H1 (cell line): ENCODE data around the gene SRGAP2C. TPM values are rescaled to one million over a fixed set of nuclear protein-coding genes. Genes with fewer than 3 reads are reported as not detected.
"Not testable (repeated sequence)": the region's sequence is repeated elsewhere in the genome, so short reads cannot be mapped to it uniquely, and the experiment has no call there.

Experiments used
- CTCF ChIA-PET: fragments of 300-600 bp; sonication (Branson Sonifier 250); formaldehyde crosslinking; loops from one replicate; lab custom pipeline; 2021; ENCODE audit not compliant: partially characterized antibody; lab: Charles Lee
- POLR2A ChIA-PET: fragments of 300-600 bp; sonication (Branson Sonifier 250); formaldehyde crosslinking; loops from one replicate; lab custom pipeline; 2021; ENCODE audit warnings: inconsistent platforms; ENCODE audit not compliant: partially characterized antibody; lab: Charles Lee
- DNase-seq, 2 experiments: peaks; one replicate each; pipeline versions ENCODE4 v3.0.0 to v3.0.0-alpha.2; 2010 to 2022; ENCODE audit warnings: low spot score in 2 of 2, low read depth in 1 of 2, mixed read lengths in 1 of 2
- FAIRE-seq: peaks from 2 replicates; lab custom pipeline; 2011; peaks lifted over from hg19 to GRCh38; lab: Jason Lieb, UNC
- H2AFZ ChIP-seq: 2 replicates; pipeline ENCODE4 v1.8.1; 2012; ENCODE audit warnings: low read length, inconsistent platforms
- H2AK5ac ChIP-seq: 2 replicates; pipeline ENCODE4 v1.6.1; 2013; ENCODE audit warnings: low read depth, low read length
- H2BK120ac ChIP-seq: replicated peaks from 2 replicates; pipeline ENCODE3; 2013; ENCODE audit warnings: low read depth, low read length, inconsistent platforms
- H2BK12ac ChIP-seq: 2 replicates; pipeline ENCODE4 v1.6.1; 2013; ENCODE audit warnings: low read depth, low read length
- H2BK15ac ChIP-seq: 2 replicates; pipeline ENCODE4 v1.6.1; 2013; ENCODE audit warnings: low read length
- H2BK20ac ChIP-seq: 2 replicates; pipeline ENCODE4 v1.6.1; 2013; ENCODE audit warnings: low read length
- H2BK5ac ChIP-seq: 2 replicates; pipeline ENCODE4 v1.6.1; 2013; ENCODE audit warnings: low read depth, low read length
- H3K14ac ChIP-seq: 2 replicates; pipeline ENCODE4 v1.6.1; 2013; ENCODE audit warnings: inconsistent platforms; ENCODE audit not compliant: insufficient read length
- H3K18ac ChIP-seq: 2 replicates; pipeline ENCODE4 v1.6.1; 2013; ENCODE audit warnings: low read length; ENCODE audit errors: extremely low read depth
- H3K23ac ChIP-seq: 2 replicates; pipeline ENCODE4 v1.6.1; 2013; ENCODE audit warnings: inconsistent platforms; ENCODE audit not compliant: insufficient read length
- H3K23me2 ChIP-seq: 2 replicates; pipeline ENCODE4 v1.6.1; 2013; ENCODE audit warnings: low read depth, low read length
- H3K27ac ChIP-seq: 2 replicates; pipeline ENCODE4 v1.6.1; 2011; ENCODE audit warnings: low read depth, low read length, inconsistent platforms
- H3K27me3 ChIP-seq, 4 experiments: replicated peaks in 1 of 4; 1 replicate in 1 of 4; 2 replicates in 3 of 4; pipeline versions ENCODE4 v1.6.1 to v1.8.1; 2011 to 2013; ENCODE audit warnings: low read length in 3 of 4, mild to moderate bottlenecking in 3 of 4, inconsistent platforms in 2 of 4, mixed read lengths in 2 of 4, moderate library complexity in 1 of 4; ENCODE audit not compliant: control insufficient read depth in 3 of 4, insufficient read depth in 3 of 4; ENCODE audit errors: extremely low read depth in 1 of 4
- H3K36me3 ChIP-seq, 4 experiments: 2 replicates each; pipeline versions ENCODE4 v1.6.1 to v1.8.1; 2011 to 2013; ENCODE audit warnings: mild to moderate bottlenecking in 4 of 4, low read length in 3 of 4, moderate library complexity in 2 of 4, control low read depth in 1 of 4, inconsistent platforms in 1 of 4; ENCODE audit not compliant: insufficient read depth in 4 of 4, control insufficient read depth in 2 of 4
- H3K4ac ChIP-seq: replicated peaks from 2 replicates; pipeline ENCODE3; 2013; ENCODE audit warnings: low read length, low read depth, mixed read lengths, inconsistent platforms; ENCODE audit not compliant: insufficient read length
- H3K4me1 ChIP-seq, 4 experiments: replicated peaks in 1 of 4; 1 replicate in 1 of 4; 2 replicates in 3 of 4; pipeline versions ENCODE4 v1.6.1 to v1.8.1; 2011 to 2013; ENCODE audit warnings: low read length in 3 of 4, inconsistent platforms in 2 of 4, mixed read lengths in 1 of 4; ENCODE audit not compliant: insufficient read depth in 4 of 4, control insufficient read depth in 3 of 4
- H3K4me2 ChIP-seq, 2 experiments: 2 replicates each; pipeline versions ENCODE4 v1.6.1 to v1.8.1; 2011 to 2013; ENCODE audit warnings: low read depth in 2 of 2, low read length in 2 of 2, control low read depth in 1 of 2, inconsistent platforms in 1 of 2, mild to moderate bottlenecking in 1 of 2; ENCODE audit not compliant: insufficient read depth in 1 of 2
- H3K4me3 ChIP-seq, 4 experiments: fragments of 200-600, 300-600 bp in 1 of 4; sonication (generic), shearing (Covaris generic), sonication (Bioruptor Twin) in 1 of 4; 2 replicates each; pipeline versions ENCODE4 v1.5.1 to v1.8.1; 2011 to 2016; ENCODE audit warnings: low read length in 4 of 4, low read depth in 3 of 4, control low read depth in 2 of 4, inconsistent platforms in 2 of 4, mild to moderate bottlenecking in 2 of 4, mixed read lengths in 1 of 4, moderate library complexity in 1 of 4; ENCODE audit not compliant: insufficient read depth in 2 of 4; ENCODE audit errors: extremely low read depth in 1 of 4
- H3K56ac ChIP-seq: replicated peaks from 2 replicates; pipeline ENCODE3; 2013; ENCODE audit warnings: low read depth, mild to moderate bottlenecking, mixed read lengths, low read length, inconsistent platforms; ENCODE audit not compliant: insufficient read length
- H3K79me1 ChIP-seq: 2 replicates; pipeline ENCODE4 v1.6.1; 2013; ENCODE audit warnings: low read depth, low read length, control low read depth
- H3K79me2 ChIP-seq, 2 experiments: 2 replicates each; pipeline versions ENCODE4 v1.6.1 to v1.8.1; 2012 to 2013; ENCODE audit warnings: low read length in 2 of 2, mild to moderate bottlenecking in 2 of 2, inconsistent platforms in 1 of 2; ENCODE audit not compliant: insufficient read depth in 2 of 2, control insufficient read depth in 1 of 2
- H3K9ac ChIP-seq, 4 experiments: replicated peaks in 1 of 4; 1 replicate in 1 of 4; 2 replicates in 3 of 4; pipeline versions ENCODE4 v1.6.1 to v1.8.1; 2011 to 2013; ENCODE audit warnings: low read depth in 3 of 4, low read length in 3 of 4, control low read depth in 2 of 4, mild to moderate bottlenecking in 2 of 4, moderate library complexity in 2 of 4, inconsistent platforms in 1 of 4; ENCODE audit errors: extremely low read depth in 1 of 4
- H3K9me3 ChIP-seq, 2 experiments: 2 replicates each; pipeline versions ENCODE4 v1.6.1 to v1.8.1; 2012 to 2013; ENCODE audit warnings: mild to moderate bottlenecking in 2 of 2, moderate library complexity in 2 of 2, control low read depth in 1 of 2, inconsistent platforms in 1 of 2, low read depth in 1 of 2, low read length in 1 of 2, mixed read lengths in 1 of 2; ENCODE audit not compliant: insufficient read depth in 2 of 2
- H4K20me1 ChIP-seq, 2 experiments: replicated peaks in 1 of 2; 2 replicates each; pipeline versions ENCODE3 to v1.8.1; 2011 to 2013; ENCODE audit warnings: inconsistent platforms in 2 of 2, low read length in 2 of 2, mild to moderate bottlenecking in 1 of 2; ENCODE audit not compliant: insufficient read depth in 2 of 2, control insufficient read depth in 1 of 2
- H4K5ac ChIP-seq: 2 replicates; pipeline ENCODE4 v1.6.1; 2013; ENCODE audit warnings: low read length, low read depth, mixed read lengths, inconsistent platforms; ENCODE audit not compliant: insufficient read length
- H4K8ac ChIP-seq: 2 replicates; pipeline ENCODE4 v1.8.0; 2013; ENCODE audit warnings: mild to moderate bottlenecking, moderate library complexity, low read length, inconsistent platforms; ENCODE audit not compliant: insufficient read depth; ENCODE audit errors: extremely low read depth
- H4K91ac ChIP-seq: replicated peaks from 2 replicates; pipeline ENCODE3; 2013; ENCODE audit warnings: low read length, mixed read lengths, inconsistent platforms; ENCODE audit not compliant: insufficient read length
- WGBS, 2 experiments: shearing (Covaris generic) in 1 of 2; methylation state at CpG; one replicate each; pipeline versions ENCODE4 v1.1.6 to v1.1.7; 2013 to 2015; ENCODE audit warnings: low lambda C conversion rate in 2 of 2, mixed read lengths in 2 of 2, inconsistent platforms in 1 of 2, low coverage in 1 of 2, missing lambda C conversion rate in 1 of 2; ENCODE audit not compliant: insufficient replicate concordance in 2 of 2, insufficient coverage in 1 of 2, insufficient read length in 1 of 2; ENCODE audit errors: extremely low coverage in 1 of 2, missing lambda C conversion rate in 1 of 2; 5-methylcytosine and 5-hydroxymethylcytosine counted together
- polyA plus RNA-seq, 7 experiments: library from polyadenylated mRNA; depleted of rRNA in 3 of 7; stranded (reverse) in 5 of 7; unstranded in 2 of 7; fragments of >200 nt in 5 of 7; fragments of 200-250 nt in 2 of 7; gene quantifications; 1 replicate in 5 of 7; 2 replicates in 1 of 7; 4 replicates in 1 of 7; pipeline versions ENCODE4 v1.2.1 to v1.2.3, GENCODE V29; 2011 to 2013; ENCODE audit warnings: missing spikeins in 2 of 7, mixed read lengths in 2 of 7
- total RNA-seq: library from RNA; stranded (reverse); fragmentation: NEBNext Ultra II Directional; extraction: Animal tissue kit (Norgen Biotek cat#: 25700); gene quantifications from 2 replicates; pipeline ENCODE4 v1.2.1, GENCODE V29; 2021

Gene SRGAP2C
- total and polyA plus RNA-seq, 2 of the 8 experiments (the other 6 are each of a cell fraction or from before 2014, with no cell fraction given) = 2.5 to 25.2 TPM

- POLR2A ChIA-PET, H3K23ac ChIP-seq, H3K79me1 ChIP-seq, H3K4me3 ChIP-seq, H3K27ac ChIP-seq, DNase-seq, H2BK5ac ChIP-seq, H3K23me2 ChIP-seq, H3K36me3 ChIP-seq, H3K4me1 ChIP-seq, H3K79me2 ChIP-seq, H3K27me3 ChIP-seq, H3K9ac ChIP-seq, H3K4ac ChIP-seq, H2BK12ac ChIP-seq, H3K9me3 ChIP-seq, H4K20me1 ChIP-seq, H3K56ac ChIP-seq, H2BK15ac ChIP-seq, H3K14ac ChIP-seq, H2BK20ac ChIP-seq, H4K5ac ChIP-seq, H2BK120ac ChIP-seq, FAIRE-seq, CTCF ChIA-PET, H3K4me2 ChIP-seq, H4K91ac ChIP-seq, H2AK5ac ChIP-seq, H4K8ac ChIP-seq, H2AFZ ChIP-seq, H3K18ac ChIP-seq: not testable (repeated sequence)
- no CpG with 5 or more reads among the region's 1 CpG for WGBS, 2 experiments
Observed at GRCh38 chr1:121360531-121360930, 175.8 kb downstream of the SRGAP2C start.

GRCh38 chr1:121361451-121362233 lies 176.9 kb downstream of the SRGAP2C start:
- H3K4ac ChIP-seq, DNase-seq, H3K14ac ChIP-seq, H4K91ac ChIP-seq, H3K18ac ChIP-seq, H2BK15ac ChIP-seq, H3K4me1 ChIP-seq, H2BK20ac ChIP-seq, H3K56ac ChIP-seq, H3K4me2 ChIP-seq, H3K4me3 ChIP-seq, CTCF ChIA-PET, H4K5ac ChIP-seq, H3K36me3 ChIP-seq, H3K27me3 ChIP-seq, H3K9ac ChIP-seq, H3K27ac ChIP-seq, H3K23ac ChIP-seq, H2BK120ac ChIP-seq, H3K79me2 ChIP-seq, H4K20me1 ChIP-seq, H2BK5ac ChIP-seq, H3K9me3 ChIP-seq, POLR2A ChIA-PET, H2BK12ac ChIP-seq, H3K23me2 ChIP-seq, H2AFZ ChIP-seq, H4K8ac ChIP-seq, FAIRE-seq, H3K79me1 ChIP-seq, H2AK5ac ChIP-seq: not testable (repeated sequence)
- WGBS, 2 experiments = 91% methylated on average over 1 of the region's 7 CpGs; no CpG with 5 or more reads in 1 of the 2 experiments
